B cell (primary cell): ENCODE measurements around the gene SLC35E3. TPM values are rescaled to one million over a fixed set of nuclear protein-coding genes. Genes with fewer than 3 reads are reported as not detected.

Experiments used
- ATAC-seq: fragments of 200-7000 bp; cut with Tn5 transposase; one replicate; pipeline ENCODE4 v1.10.0; 2021; ENCODE audit warnings: low read depth, mild to moderate bottlenecking, moderate number of reproducible peaks, moderate library complexity
- CTCF ChIA-PET: fragments of 350-600 bp; sonication (Branson Sonifier 250); formaldehyde crosslinking; loops from one replicate; lab custom pipeline; 2021; ENCODE audit warnings: antibody characterized with exemption, inconsistent platforms; lab: Charles Lee
- POLR2A ChIA-PET: fragments of 350-600 bp; sonication (Branson Sonifier 250); formaldehyde crosslinking; loops from one replicate; lab custom pipeline; 2021; ENCODE audit warnings: antibody characterized with exemption; lab: Charles Lee
- DNase-seq: peaks from one replicate; pipeline ENCODE4 v3.0.0; 2013
- H2AFZ ChIP-seq: 2 replicates; pipeline ENCODE4 v1.6.1; 2012; ENCODE audit warnings: mild to moderate bottlenecking, low read depth, low read length; ENCODE audit not compliant: insufficient read depth, poor library complexity, severe bottlenecking
- H3K27ac ChIP-seq, 2 donors: 1 replicate in 1 of 2; 2 replicates in 1 of 2; pipeline ENCODE4 v1.5.1; 2012 to 2013; ENCODE audit warnings: low read length in 2 of 2, mild to moderate bottlenecking in 2 of 2, moderate library complexity in 1 of 2
- H3K27me3 ChIP-seq, 4 experiments: fragments of 200-600 bp in 1 of 4; sonication (generic) in 1 of 4; replicated peaks in 1 of 4; 1 replicate in 2 of 4; 2 replicates in 2 of 4; pipeline versions ENCODE4 v1.6.1 to v1.7.0; 2013 to 2016; ENCODE audit warnings: low read length in 3 of 4, mild to moderate bottlenecking in 2 of 4, mixed read lengths in 1 of 4, moderate library complexity in 1 of 4; ENCODE audit not compliant: insufficient read depth in 4 of 4, control insufficient read depth in 3 of 4; ENCODE audit errors: control extremely low read depth in 1 of 4
- H3K36me3 ChIP-seq, 2 experiments: replicated peaks in 1 of 2; 1 replicate in 1 of 2; 2 replicates in 1 of 2; pipeline versions ENCODE4 v1.6.1 to v1.7.1; 2013; ENCODE audit warnings: low read length in 1 of 2; ENCODE audit not compliant: insufficient read depth in 2 of 2, control insufficient read depth in 1 of 2; ENCODE audit errors: control extremely low read depth in 1 of 2, extremely low read depth in 1 of 2
- H3K4me1 ChIP-seq, 2 donors: fragments of 200-600 bp in 1 of 2; sonication (generic) in 1 of 2; 1 replicate in 1 of 2; 2 replicates in 1 of 2; pipeline versions ENCODE4 v1.5.1 to v1.6.1; 2013 to 2017; ENCODE audit warnings: low read length in 2 of 2; ENCODE audit not compliant: control insufficient read depth in 2 of 2, insufficient read depth in 2 of 2
- H3K4me2 ChIP-seq: replicated peaks from 2 replicates; pipeline ENCODE3; 2012; ENCODE audit warnings: mild to moderate bottlenecking, low read depth, low read length; ENCODE audit not compliant: poor library complexity, severe bottlenecking
- H3K4me3 ChIP-seq, 5 experiments: fragments of 200-600 bp in 1 of 5; sonication (generic) in 1 of 5; 1 replicate in 3 of 5; 2 replicates in 2 of 5; pipeline versions ENCODE4 v1.5.1 to v1.7.0; 2011 to 2016; ENCODE audit warnings: low read length in 4 of 5, mild to moderate bottlenecking in 4 of 5, low read depth in 2 of 5, control low read depth in 1 of 5, moderate library complexity in 1 of 5; ENCODE audit not compliant: insufficient read depth in 1 of 5; ENCODE audit errors: control extremely low read depth in 1 of 5, extremely low read depth in 1 of 5
- H3K79me2 ChIP-seq: fragments of 200-600 bp; sonication (generic); one replicate; pipeline ENCODE4 v1.6.0; 2016; ENCODE audit warnings: low read length; ENCODE audit not compliant: control insufficient read depth, insufficient read depth
- H3K9ac ChIP-seq: fragments of 200-600 bp; sonication (generic); 2 replicates; pipeline ENCODE4 v1.6.1; 2017; ENCODE audit warnings: mild to moderate bottlenecking, low read length, moderate library complexity
- H3K9me3 ChIP-seq, 3 donors: one replicate each; pipeline versions ENCODE4 v1.6.1 to v1.7.1; 2013; ENCODE audit warnings: low read length in 2 of 3; ENCODE audit not compliant: control insufficient read depth in 2 of 3, insufficient read depth in 1 of 3; ENCODE audit errors: control extremely low read depth in 1 of 3
- H4K20me1 ChIP-seq: 2 replicates; pipeline ENCODE4 v1.6.0; 2012; ENCODE audit warnings: mild to moderate bottlenecking, low read length; ENCODE audit not compliant: insufficient read depth, control insufficient read depth, poor library complexity, severe bottlenecking
- H3K27ac Mint-ChIP-seq: one replicate; pipeline ENCODE4 v1.8.0; 2021; ENCODE audit warnings: mixed read lengths
- H3K27me3 Mint-ChIP-seq: one replicate; pipeline ENCODE4 v1.8.0; 2021; ENCODE audit warnings: mixed read lengths
- H3K4me1 Mint-ChIP-seq: one replicate; pipeline ENCODE4 v1.8.0; 2021; ENCODE audit warnings: mixed read lengths
- H3K4me3 Mint-ChIP-seq: one replicate; pipeline ENCODE4 v1.8.0; 2021; ENCODE audit warnings: mixed read lengths
- H3K9me3 Mint-ChIP-seq: one replicate; pipeline ENCODE4 v1.8.0; 2022; ENCODE audit warnings: mixed read lengths; ENCODE audit not compliant: insufficient read depth
- EZH2 ChIP-seq: IDR thresholded peaks from 2 replicates; pipeline ENCODE4 v1.6.1; 2012; ENCODE audit warnings: borderline replicate concordance, low read depth, mild to moderate bottlenecking, moderate library complexity, low read length; ENCODE audit not compliant: insufficient read depth, poor library complexity, severe bottlenecking
- WGBS: methylation state at CpG from one replicate; pipeline ENCODE4 v1.1.5; 2013; ENCODE audit warnings: missing lambda C conversion rate; ENCODE audit not compliant: insufficient coverage; 5-methylcytosine and 5-hydroxymethylcytosine counted together
- intact Hi-C: fragments of 100-400 bp; cut with micrococcal nuclease; formaldehyde crosslinking; loops from one replicate; pipeline ENCODE4 v1.10.0; 2022
- polyA plus RNA-seq: library from polyadenylated mRNA; depleted of rRNA; stranded (reverse); fragments of >200 nt; gene quantifications from 2 replicates; pipeline ENCODE4 v1.2.3, GENCODE V29; 2012
- total RNA-seq, 2 donors: library from RNA; stranded (reverse); fragments of 120-200 nt in 1 of 2; gene quantifications; 1 replicate in 1 of 2; 2 replicates in 1 of 2; pipeline versions ENCODE4 v1.2.3 to v1.2.4, GENCODE V29; 2013 to 2022
- TF ChIP-seq, protein P1 (sequence below): fragments of 200-600 bp; IDR thresholded peaks from one replicate; pipeline ENCODE4 v1.8.0; 2022; ENCODE audit warnings: antibody characterized with exemption, mild to moderate bottlenecking

SLC35E3 gene
- total and polyA plus RNA-seq, 2 donors (not counting 1 experiment from before 2014, with no cell fraction given): 7.0 to 15.1 TPM

DNA sequence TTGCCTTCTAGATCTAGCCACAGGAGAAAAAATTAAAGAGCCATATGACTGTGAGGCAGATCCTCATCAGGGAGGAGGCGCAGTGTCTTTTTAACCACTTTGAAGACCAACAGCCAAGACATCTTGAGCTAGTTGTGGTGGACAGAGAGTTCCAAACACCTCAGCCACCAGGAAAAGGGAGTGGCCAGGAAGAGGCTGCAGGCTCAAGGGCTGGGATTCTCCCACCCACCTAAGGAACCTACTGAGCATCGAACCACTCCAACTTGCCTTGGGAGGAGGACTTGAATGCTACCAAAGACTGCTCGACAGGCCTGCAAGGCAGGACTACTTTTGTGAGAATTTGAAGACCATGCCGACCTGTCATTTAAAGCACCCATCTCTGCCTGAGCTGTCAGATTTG is 47.5 kb downstream of the SLC35E3 start:
- Histone ChIP-seq H3K4me1 (no peaks in the 10 kb centered on the region), H3K9ac (no peak overlapping the region), H2AFZ (no peak overlapping the region), H3K4me3 (no peak overlapping the region), H3K79me2 (no peaks in the 10 kb centered on the region), H3K27me3 (no peaks in the 10 kb centered on the region), H4K20me1 (no peaks in the 10 kb centered on the region), H3K9me3 (no peaks in the 10 kb centered on the region), H3K36me3 (no peaks in the 10 kb centered on the region), H3K27ac (no peak overlapping the region), H3K4me2 (no peak overlapping the region)
- POLR2A ChIA-PET: no interaction called here
- ATAC-seq: no peak
- no peak overlapping the region for H3K27ac Mint-ChIP-seq
- no peak overlapping the region for H3K4me3 Mint-ChIP-seq
- intact Hi-C loops: loop anchor here (2.0 kb wide), 1 partner anchor 13 kb away; no protein-coding TSS in a partner anchor
- WGBS: 100% methylated on average over 1 of the region's 4 CpGs
- CTCF ChIA-PET: no interaction called here
- H3K4me1 Mint-ChIP-seq: peaks cover 5% of the 10 kb centered on the region
- no peak for DNase-seq
- no peaks in the 10 kb centered on the region for H3K9me3 Mint-ChIP-seq
- H3K27me3 Mint-ChIP-seq: no peaks in the 10 kb centered on the region
- TF ChIP-seq, protein P1, sequence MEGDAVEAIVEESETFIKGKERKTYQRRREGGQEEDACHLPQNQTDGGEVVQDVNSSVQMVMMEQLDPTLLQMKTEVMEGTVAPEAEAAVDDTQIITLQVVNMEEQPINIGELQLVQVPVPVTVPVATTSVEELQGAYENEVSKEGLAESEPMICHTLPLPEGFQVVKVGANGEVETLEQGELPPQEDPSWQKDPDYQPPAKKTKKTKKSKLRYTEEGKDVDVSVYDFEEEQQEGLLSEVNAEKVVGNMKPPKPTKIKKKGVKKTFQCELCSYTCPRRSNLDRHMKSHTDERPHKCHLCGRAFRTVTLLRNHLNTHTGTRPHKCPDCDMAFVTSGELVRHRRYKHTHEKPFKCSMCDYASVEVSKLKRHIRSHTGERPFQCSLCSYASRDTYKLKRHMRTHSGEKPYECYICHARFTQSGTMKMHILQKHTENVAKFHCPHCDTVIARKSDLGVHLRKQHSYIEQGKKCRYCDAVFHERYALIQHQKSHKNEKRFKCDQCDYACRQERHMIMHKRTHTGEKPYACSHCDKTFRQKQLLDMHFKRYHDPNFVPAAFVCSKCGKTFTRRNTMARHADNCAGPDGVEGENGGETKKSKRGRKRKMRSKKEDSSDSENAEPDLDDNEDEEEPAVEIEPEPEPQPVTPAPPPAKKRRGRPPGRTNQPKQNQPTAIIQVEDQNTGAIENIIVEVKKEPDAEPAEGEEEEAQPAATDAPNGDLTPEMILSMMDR: no peak
- no peak for TF ChIP-seq EZH2

DNA sequence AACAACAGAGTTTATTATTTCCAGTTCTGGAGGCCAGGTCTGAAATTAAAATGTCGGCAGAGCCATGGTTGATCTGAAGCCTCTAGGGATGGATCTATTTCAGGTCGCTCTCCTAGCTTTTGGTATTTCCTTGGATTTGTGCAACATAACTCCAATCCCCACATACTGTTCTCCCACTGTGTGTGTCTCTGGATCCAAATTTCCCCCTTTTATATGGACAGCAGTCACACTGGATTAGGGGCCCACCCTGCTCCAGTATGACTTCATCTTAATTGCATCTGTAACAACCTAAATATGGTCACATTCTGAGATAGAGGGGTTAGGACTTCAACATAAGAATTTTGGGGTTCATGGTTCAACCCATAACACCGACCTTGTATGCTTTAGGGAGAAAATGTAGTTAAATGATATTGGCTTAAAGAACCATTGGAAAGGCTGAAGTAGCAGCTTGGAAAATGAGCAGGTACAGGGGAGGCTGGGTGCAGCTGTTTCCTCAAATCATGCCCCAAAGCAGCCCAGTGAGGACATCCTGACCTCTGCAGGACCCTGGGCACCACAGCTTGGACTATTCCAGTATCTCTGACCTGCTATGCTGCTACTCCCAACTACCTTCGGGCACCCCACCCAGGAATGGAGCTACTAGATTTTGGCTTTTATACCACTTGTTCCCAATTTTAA is 48.1 kb downstream of the SLC35E3 start:
- H3K4me3 Mint-ChIP-seq: no peak overlapping the region
- Histone ChIP-seq H3K4me2 (no peak overlapping the region), H3K9ac (no peak overlapping the region), H3K79me2 (no peaks in the 10 kb centered on the region), H3K27me3 (no peaks in the 10 kb centered on the region), H3K4me3 (no peak overlapping the region), H3K4me1 (no peaks in the 10 kb centered on the region), H2AFZ (no peak overlapping the region), H3K36me3 (no peaks in the 10 kb centered on the region), H3K9me3 (no peaks in the 10 kb centered on the region), H4K20me1 (no peaks in the 10 kb centered on the region), H3K27ac (no peak overlapping the region)
- intact Hi-C loops: loop anchor here (2.0 kb wide), 1 partner anchor 13 kb away; no protein-coding TSS in a partner anchor
- TF ChIP-seq, protein P1: no peak
- TF ChIP-seq EZH2: no peak
- POLR2A ChIA-PET: no interaction called here
- H3K9me3 Mint-ChIP-seq: no peaks in the 10 kb centered on the region
- peaks cover 4% of the 10 kb centered on the region for H3K4me1 Mint-ChIP-seq
- CTCF ChIA-PET: interaction anchor here (0.6 kb wide), 1 partner anchor 1779 kb away, joined by 4 read pairs; no protein-coding TSS in a partner anchor
- ATAC-seq (no peak), DNase-seq (no peak)
- H3K27ac Mint-ChIP-seq: no peak overlapping the region
- no peaks in the 10 kb centered on the region for H3K27me3 Mint-ChIP-seq
- 100% methylated on average over 3 of the region's 4 CpGs for WGBS
